K562 (cell line): Measurements from ENCODE around the gene MESP1. TPM values are rescaled to one million over a fixed set of nuclear protein-coding genes. Genes with fewer than 3 reads are reported as not detected.

ENCODE experiments used
- CREB3L1 ChIP-seq: fragments of 450-650 bp; IDR thresholded peaks from 2 replicates; pipeline ENCODE4 v1.6.1; 2014; ENCODE audit warnings: low read depth, mild to moderate bottlenecking, moderate library complexity, borderline replicate concordance
- ELK1 ChIP-seq: sonication (generic); formaldehyde crosslinking; IDR thresholded peaks from 2 replicates; pipeline ENCODE4 v1.8.1; 2022; ENCODE audit warnings: missing genetic modification reagents
- HNRNPK ChIP-seq: fragments of 200-400 bp; formaldehyde crosslinking; IDR thresholded peaks from one replicate; pipeline ENCODE4 v1.6.1; 2018; ENCODE audit warnings: mild to moderate bottlenecking, low read depth, low read length; ENCODE audit not compliant: poor library complexity, severe bottlenecking
- MAX ChIP-seq: sonication (generic); formaldehyde crosslinking; IDR thresholded peaks from 2 replicates; pipeline ENCODE4 v1.9.0; 2022; ENCODE audit warnings: mild to moderate bottlenecking, missing genetic modification reagents
- RHOXF2B ChIP-seq: fragments of 250-450 bp; sonication (Bioruptor Pico); conservative IDR thresholded peaks from 2 replicates; pipeline ENCODE4 v1.5.1; 2021
- TRIM25 ChIP-seq: fragments of 450-650 bp; IDR thresholded peaks from 2 replicates; pipeline ENCODE4 v1.7.0; 2016; ENCODE audit warnings: borderline replicate concordance
- ZC3H4 ChIP-seq: sonication (generic); formaldehyde crosslinking; IDR thresholded peaks from 2 replicates; pipeline ENCODE4 v1.9.0; 2021; ENCODE audit warnings: missing genetic modification reagents, borderline replicate concordance
- ZNF197 ChIP-seq: fragments of 200-800 bp; sonication (Bioruptor generic); IDR thresholded peaks from 2 replicates; pipeline ENCODE4 v1.6.1; 2016; ENCODE audit warnings: low read depth, missing genetic modification characterization, missing compliant biosample characterization
- polyA plus RNA-seq, 8 experiments: library from polyadenylated mRNA; depleted of rRNA in 4 of 8; stranded (reverse) in 5 of 8; unstranded in 3 of 8; fragments of >200 nt; fragmentation: Nextera tagmentation in 2 of 8; fragmentation: Illumina TruSeq in 1 of 8; extraction: Ambion mirVana in 2 of 8; extraction: Trizol in 1 of 8; gene quantifications; 2 replicates each; pipeline versions ENCODE4 v1.2.1 to v1.2.3, GENCODE V29; 2011 to 2014; ENCODE audit warnings: inconsistent platforms in 1 of 8, missing spikeins in 1 of 8
- total RNA-seq, 7 experiments: library from RNA; depleted of rRNA in 6 of 7; stranded (reverse); fragments of >200 nt in 6 of 7; fragmentation: Illumina TruSeq in 2 of 7; extraction: Trizol in 2 of 7; gene quantifications; 2 replicates each; pipeline versions ENCODE4 v1.2.1 to v1.2.3, GENCODE V29; 2011 to 2021; ENCODE audit warnings: low replicate concordance in 1 of 7

MESP1 gene
- total and polyA plus RNA-seq, 9 of the 15 experiments (the other 6 are each of a cell fraction or from before 2014, with no cell fraction given) = 0.14 to 1.1 (median 0.36) TPM; not detected in 4

GRCh38 chr15:89787944-89788343, 36.9 kb upstream of the MESP1 start (continued):
- TF ChIP-seq CREB3L1 = no peak
- no peak for TF ChIP-seq ELK1 (CRISPR knock-in tag)
- no peak for TF ChIP-seq ZNF197 (CRISPR knock-in tag)
- TF ChIP-seq ZC3H4 = no peak
- no peak for TF ChIP-seq HNRNPK
- TF ChIP-seq MAX (CRISPR knock-in tag) = no peak
- no peak for TF ChIP-seq RHOXF2B (CRISPR knock-in tag)
- no peak for TF ChIP-seq TRIM25
